GM19193 (cell line): Measurements from ENCODE around the gene POLN.

ENCODE experiments used
- POLR2A ChIP-seq: IDR thresholded peaks from 4 replicates; pipeline ENCODE4 v1.6.1; 2011; ENCODE audit not compliant: insufficient read depth, insufficient read length; ENCODE audit errors: extremely low read depth

POLN gene

DNA sequence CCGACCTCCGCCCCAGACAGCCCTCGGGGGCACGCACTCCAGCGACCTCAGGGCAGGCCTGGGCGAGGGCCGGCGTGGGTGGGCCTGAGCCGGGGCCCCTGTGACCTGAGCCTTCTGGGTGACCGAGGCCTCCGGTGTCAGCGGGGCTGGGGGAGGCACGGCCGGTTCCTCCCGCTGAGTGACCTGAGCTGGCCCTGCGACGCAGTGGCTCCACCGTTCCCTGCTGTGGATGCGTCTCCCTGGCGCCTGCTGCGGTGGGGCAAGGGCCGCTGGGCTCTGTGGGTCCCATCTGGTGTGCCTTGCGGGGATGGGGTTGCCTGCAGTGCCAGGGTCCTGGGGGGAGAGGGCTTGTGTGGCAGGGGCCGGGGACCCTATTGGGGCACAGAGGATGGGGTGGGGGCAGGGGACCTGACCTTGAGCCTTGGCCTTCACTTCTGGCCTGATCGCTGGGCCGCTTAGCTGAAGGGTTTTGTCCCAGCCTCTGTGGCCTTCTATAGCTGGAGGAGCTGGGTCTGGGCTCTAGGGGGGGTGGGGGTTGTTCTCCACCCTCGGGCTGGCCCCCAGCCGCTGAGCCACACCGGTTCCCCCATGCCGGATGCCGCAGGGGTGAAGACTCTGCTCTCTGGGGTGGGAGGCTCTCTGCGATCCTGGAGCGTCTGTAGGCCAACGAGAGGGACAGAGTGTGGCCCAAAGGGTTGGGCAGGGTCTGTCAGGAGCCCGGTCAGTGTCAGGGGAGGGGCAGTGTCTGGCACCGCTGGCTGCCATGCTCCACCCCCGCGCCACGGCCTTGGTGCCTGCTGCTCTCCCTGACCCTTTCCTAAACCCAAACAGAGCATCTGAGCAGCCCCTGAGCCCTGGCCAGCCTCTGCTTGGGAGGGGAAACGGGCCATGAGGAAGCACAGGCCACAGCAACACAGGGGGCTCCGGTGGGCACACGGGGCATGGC lies 180.5 kb downstream of the POLN start:
- TF ChIP-seq POLR2A, result no peak

- TF ChIP-seq POLR2A, result no peak
Observed at GRCh38 chr4:2060611-2061185, 181.2 kb downstream of the POLN start.

DNA sequence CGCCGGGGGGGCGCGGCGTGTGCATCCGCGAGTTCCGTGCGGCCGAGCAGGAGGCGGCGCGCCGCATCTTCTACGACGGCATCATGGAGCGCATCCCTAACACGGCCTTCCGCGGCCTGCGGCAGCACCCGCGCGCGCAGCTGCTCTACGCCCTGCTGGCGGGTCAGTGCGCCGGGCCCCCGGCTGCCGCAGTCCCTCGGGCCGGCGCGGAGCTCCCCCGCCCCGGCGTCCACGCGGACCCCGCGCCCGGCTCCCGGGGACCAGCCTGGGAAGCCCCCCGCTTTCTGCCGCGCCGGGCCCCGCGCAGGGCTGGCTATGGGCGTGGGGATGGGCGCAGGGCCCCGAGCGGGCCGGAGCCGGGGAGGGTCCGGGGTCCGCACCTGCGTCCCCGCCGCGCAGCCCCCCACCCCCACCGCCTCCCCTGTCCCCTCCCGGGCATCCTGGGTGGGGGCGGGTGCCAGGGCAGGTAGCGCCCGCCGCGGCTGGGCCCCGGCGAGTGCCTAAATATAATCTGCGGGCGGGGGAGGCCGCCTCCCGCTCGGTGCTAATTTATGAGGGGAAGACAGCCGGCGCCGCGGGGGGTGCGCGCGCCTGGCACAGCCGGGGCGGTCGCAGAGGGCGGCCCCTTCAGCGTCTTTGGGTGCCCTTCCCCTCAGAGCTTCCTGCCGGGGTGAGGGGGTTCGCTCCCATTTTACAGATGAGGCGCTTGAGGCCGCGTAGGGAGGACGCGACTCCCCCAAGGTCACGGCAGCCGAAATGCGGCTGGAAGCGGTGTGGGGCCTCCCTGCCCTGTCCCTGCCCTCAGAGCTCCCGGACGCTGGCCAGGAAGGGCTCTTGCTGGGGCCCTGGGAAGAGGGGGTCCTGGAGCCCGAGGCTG lies 182.0 kb downstream of the POLN start:
- TF ChIP-seq POLR2A, result no peak

DNA sequence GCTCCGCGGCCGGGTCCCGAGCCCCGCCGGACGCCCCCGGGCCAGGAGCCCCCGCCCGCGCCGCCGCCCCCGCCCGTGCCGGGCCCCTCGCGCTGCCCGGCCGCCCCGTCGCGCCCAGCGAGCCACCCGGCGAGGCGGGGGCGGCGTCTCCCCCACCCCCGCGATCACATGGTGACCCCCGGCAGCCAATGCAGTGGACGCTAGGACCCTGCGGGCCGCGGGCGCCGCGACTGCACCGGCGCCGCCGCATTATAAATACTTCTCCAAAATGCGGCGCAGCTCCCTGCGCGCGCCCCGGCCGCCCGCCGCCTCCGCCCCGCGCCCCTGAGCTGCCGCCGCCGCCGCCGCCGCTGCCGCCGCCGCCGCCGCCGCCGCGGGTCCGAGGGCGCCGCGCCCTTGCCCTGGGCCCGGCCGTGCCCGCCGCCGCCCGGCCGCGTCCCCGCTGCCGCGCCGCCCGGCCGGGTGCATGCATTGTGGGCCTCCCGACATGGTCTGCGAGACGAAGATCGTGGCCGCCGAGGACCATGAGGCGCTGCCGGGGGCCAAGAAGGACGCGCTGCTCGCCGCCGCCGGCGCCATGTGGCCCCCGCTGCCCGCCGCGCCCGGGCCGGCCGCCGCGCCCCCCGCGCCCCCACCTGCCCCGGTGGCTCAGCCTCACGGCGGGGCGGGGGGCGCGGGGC lies 182.7 kb downstream of the POLN start, which contains the start of gene NAT8L:
TSS of gene NAT8L (plus strand) at position 282 of the 680 bp plus-strand sequence. CDS start at position 467, 185 bp downstream.
- no peak for TF ChIP-seq POLR2A

- TF ChIP-seq POLR2A, result no peak
Observed at GRCh38 chr4:2058264-2059045, 183.5 kb downstream of the POLN start.

GRCh38 chr4:2057382-2058065 lies 184.4 kb downstream of the POLN start:
- TF ChIP-seq POLR2A, result no peak

DNA sequence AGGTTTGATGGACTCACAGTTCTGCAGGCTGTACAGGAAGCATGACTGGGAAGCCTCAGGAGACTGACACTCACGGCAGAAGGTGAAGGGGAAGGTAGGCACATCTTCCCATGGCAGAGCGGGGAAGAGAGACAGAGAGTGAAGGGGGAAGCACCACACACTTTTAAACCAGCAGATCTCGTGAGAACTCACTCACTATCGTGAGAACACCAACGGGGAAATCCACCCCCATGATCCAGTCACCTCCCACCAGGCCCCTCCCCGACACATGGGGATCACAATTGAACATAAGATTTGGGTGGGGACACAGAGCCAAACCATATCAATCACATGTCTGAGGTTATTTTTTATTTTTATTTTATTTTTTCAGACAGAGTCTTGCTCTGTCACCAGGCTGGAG lies 187.7 kb downstream of the POLN start:
- no peak for TF ChIP-seq POLR2A

GRCh38 chr4:2051086-2051485 lies 190.8 kb downstream of the POLN start:
- TF ChIP-seq POLR2A, result no peak

DNA sequence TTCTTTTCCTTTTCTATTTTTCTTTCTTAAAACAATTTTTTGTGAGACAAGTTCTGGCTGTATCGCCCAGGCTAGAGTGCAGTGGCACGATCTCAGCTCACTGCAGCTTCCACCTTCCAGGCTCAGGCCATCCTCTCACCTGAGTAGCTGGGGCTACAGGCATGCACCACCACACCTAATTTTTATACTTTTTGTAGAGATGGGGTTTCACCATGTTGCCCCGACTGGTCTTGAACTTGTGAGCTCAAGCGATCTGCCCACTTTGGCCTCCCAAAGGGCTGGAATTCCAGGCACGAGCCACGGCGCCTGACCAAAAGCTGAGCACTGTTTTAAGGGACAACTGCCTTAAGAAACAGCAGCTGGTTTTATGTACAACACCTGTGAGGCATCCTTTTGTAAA lies 192.1 kb downstream of the POLN start:
- TF ChIP-seq POLR2A, result no peak

DNA sequence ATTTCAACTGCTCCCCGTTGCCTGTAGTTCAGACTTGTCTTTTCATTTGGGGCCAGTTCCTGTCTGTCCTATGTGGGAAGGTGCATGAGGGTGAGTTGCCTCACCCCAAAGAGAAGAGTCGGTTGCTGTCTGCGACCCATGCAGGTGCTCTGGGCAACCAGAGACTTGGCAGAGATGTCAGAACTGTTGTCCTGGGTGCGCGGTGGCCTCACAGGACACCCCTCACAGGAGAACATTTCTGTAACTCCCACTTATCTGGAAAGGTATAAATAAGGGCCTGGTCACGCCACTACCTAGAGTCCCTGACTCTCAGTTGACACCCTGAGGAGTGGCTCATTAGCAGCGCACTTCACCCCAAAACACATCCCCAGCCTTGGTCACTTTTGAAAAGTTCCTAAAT lies 192.5 kb downstream of the POLN start:
- TF ChIP-seq POLR2A, result no peak

GRCh38 chr4:2048831-2049230 lies 193.1 kb downstream of the POLN start:
- no peak for TF ChIP-seq POLR2A

DNA sequence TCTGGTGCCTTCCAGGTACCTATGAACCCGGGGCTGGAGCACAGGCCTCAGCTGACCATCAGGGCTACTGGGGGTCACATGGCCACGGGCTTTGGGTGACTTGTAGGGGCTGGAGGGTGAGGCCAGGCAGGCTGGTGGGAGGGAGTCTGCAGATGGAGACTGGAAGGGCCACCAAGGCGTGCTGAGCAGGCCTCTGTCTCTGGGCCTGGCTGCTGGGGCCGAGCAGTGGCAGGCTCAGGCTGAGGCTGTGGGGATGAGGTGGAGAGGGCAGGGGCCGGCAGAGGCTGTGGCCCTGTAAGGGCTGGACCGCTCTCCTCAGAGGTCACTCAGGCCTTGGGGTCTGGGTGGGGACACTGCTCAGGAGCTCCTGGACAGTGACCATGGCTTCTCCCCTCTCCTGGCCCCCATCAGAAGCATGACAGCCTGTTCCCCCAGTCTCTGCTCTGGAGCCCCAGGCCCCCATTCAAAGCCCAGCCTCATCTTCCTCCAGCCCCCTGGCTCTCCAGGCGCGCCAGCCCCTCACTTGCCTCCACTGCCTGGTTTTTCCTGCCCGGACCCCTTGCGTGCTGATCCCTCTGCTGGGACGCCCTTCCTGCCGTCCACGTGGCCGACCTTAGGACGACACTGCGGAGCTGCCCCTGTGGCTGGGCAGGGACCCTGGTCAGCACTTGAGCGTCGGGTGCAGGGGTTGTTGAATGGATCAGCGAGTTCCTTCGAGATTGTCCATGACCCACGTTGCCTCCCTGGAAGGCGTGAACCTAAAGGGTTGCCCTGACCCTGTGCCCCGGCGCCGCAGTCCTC lies 193.9 kb downstream of the POLN start:
- no peak for TF ChIP-seq POLR2A
